Measurements from ENCODE around the gene MIDN.
"Not testable (repeated sequence)": the region's sequence is repeated elsewhere in the genome, so short reads cannot be mapped to it uniquely, and the experiment has no call there.

MIDN gene

DNA sequence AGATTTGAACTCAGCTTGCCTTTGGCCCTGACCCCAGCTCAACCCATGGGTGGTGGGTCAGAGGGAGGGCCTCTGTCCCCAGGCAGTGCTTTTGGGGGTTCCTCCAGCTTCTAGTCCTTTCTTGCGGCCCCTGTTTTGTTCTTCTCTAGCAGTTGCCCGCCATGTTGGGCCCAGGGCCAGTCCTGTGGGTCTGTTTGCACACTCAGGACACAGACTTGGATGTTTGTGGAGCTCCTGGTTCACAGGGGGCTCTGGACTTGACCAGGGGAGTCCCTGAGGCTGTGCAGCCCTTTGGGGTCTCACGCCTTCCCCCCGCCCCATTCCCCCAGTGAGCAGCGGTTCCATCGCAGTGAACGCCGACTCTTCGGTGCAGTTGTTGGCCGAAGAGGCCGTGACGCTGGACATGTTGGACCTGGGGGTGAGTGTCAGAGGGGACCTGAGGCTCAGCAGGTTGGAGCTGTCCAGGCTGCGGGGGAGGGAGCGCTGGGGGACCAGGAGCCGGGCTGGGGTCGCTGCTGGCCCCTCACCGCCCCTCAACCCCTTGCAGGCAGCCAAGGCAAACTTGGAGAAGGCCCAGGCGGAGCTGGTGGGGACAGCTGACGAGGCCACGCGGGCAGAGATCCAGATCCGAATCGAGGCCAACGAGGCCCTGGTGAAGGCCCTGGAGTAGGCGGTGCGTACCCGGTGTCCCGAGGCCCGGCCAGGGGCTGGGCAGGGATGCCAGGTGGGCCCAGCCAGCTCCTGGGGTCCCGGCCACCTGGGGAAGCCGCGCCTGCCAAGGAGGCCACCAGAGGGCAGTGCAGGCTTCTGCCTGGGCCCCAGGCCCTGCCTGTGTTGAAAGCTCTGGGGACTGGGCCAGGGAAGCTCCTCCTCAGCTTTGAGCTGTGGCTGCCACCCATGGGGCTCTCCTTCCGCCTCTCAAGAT is 4.4 kb upstream of the MIDN start:
- no peaks in the 10 kb centered on the region for H3K4me1 ChIP-seq (ENCODE audit: control insufficient read depth, low read depth, low read length)

DNA sequence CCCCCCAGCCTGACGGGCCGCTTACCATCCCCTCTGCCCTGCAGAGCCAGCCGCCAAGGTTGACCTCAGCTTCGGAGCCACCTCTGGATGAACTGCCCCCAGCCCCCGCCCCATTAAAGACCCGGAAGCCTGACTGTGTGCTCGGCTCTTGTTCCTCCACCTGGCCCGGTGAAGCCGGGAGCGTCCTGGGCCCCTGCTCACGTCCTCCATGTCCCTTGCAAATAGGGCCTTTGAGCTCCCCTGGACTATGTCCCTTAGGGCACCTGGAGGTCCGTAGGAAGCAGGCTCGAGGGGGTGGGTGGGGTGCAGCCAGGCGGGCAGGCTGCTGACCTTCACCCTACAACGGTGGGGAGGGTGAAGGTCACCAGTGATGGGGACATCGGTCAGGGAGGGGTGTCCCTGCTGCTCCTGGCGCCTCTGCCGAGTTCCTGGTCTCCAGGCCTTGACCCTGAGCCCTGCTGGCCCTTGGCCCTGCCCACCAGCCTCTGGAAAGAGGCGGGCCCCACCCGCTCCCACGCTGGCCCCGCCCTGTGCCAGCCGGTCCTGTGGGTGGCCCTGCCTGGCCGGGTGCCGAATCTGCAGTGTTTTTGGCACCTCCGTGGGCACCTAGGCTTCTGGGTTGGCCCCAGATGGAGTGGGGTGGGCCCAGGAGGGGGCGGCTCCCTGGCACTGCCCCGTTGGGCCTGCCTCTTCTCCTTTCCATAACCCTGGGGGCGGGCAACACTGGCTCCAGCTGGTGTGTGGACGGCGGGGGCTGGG is 3.5 kb upstream of the MIDN start:
- no peaks in the 10 kb centered on the region for H3K4me1 ChIP-seq (ENCODE audit: control insufficient read depth, low read depth, low read length)
- no peak overlapping the region for H3K27ac ChIP-seq (ENCODE audit: low read depth, low read length)
- no CpG with 5 or more reads among the region's 31 CpGs for WGBS (ENCODE audit: extremely low coverage, insufficient coverage, low lambda C conversion rate)
- no peak overlapping the region for H2AK5ac ChIP-seq (ENCODE audit: low read length)
- peaks cover 5% of the 10 kb centered on the region for H3K79me1 ChIP-seq (ENCODE audit: low read length)
- no peak overlapping the region for H3K4me3 ChIP-seq (ENCODE audit: low read length)
- H3K27me3 ChIP-seq (ENCODE audit: insufficient read depth, low read length, poor library complexity) = no peaks in the 10 kb centered on the region
- H3K18ac ChIP-seq (ENCODE audit: low read length) = no peak overlapping the region
- peak overlapping the region; percentile 79 for H3K56ac ChIP-seq (ENCODE audit: low read length)
- H3K4ac ChIP-seq (ENCODE audit: low read depth, low read length) = peak overlapping the region; percentile 38
- no peak overlapping the region for H4K5ac ChIP-seq (ENCODE audit: low read length)
- no peak overlapping the region for H2BK5ac ChIP-seq (ENCODE audit: low read length)
- H2BK120ac ChIP-seq (ENCODE audit: low read depth, low read length) = no peak overlapping the region
- H3K4me2 ChIP-seq (ENCODE audit: low read length) = no peak overlapping the region
- H3K79me2 ChIP-seq (ENCODE audit: control insufficient read depth, insufficient read depth, low read length) = peaks cover 6% of the 10 kb centered on the region
- H2BK15ac ChIP-seq (replicated peaks; ENCODE audit: low read depth) = no peak overlapping the region
- H4K8ac ChIP-seq (ENCODE audit: low read depth, low read length) = no peak overlapping the region
- H3K9ac ChIP-seq (ENCODE audit: low read length) = peak overlapping the region; percentile 50
- DNase-seq = no peak
- no peak overlapping the region for H3K23ac ChIP-seq (ENCODE audit: low read length)
- no peaks in the 10 kb centered on the region for H3K36me3 ChIP-seq (ENCODE audit: control insufficient read depth, insufficient read depth, low read length)

More for the DNA sequence above, 4.4 kb upstream of the MIDN start:
- no peak overlapping the region for H3K4me2 ChIP-seq (ENCODE audit: low read length)
- H3K79me2 ChIP-seq (ENCODE audit: control insufficient read depth, insufficient read depth, low read length) = peaks cover 5% of the 10 kb centered on the region
- no peak overlapping the region for H2BK15ac ChIP-seq (replicated peaks; ENCODE audit: low read depth)
- H4K8ac ChIP-seq (ENCODE audit: low read depth, low read length) = no peak overlapping the region
- DNase-seq = peak; percentile 82
- H3K18ac ChIP-seq (ENCODE audit: low read length) = no peak overlapping the region
- H3K27me3 ChIP-seq (ENCODE audit: insufficient read depth, low read length, poor library complexity) = no peaks in the 10 kb centered on the region
- WGBS (ENCODE audit: extremely low coverage, insufficient coverage, low lambda C conversion rate) = no CpG with 5 or more reads among the region's 33 CpGs
- no peak overlapping the region for H3K4me3 ChIP-seq (ENCODE audit: low read length)
- H3K56ac ChIP-seq (ENCODE audit: low read length) = peak overlapping the region; percentile 79
- H2BK120ac ChIP-seq (ENCODE audit: low read depth, low read length) = no peak overlapping the region
- H3K36me3 ChIP-seq (ENCODE audit: control insufficient read depth, insufficient read depth, low read length) = no peaks in the 10 kb centered on the region
- H3K79me1 ChIP-seq (ENCODE audit: low read length) = peaks cover 5% of the 10 kb centered on the region
- H3K27ac ChIP-seq (ENCODE audit: low read depth, low read length) = no peak overlapping the region
- no peak overlapping the region for H4K5ac ChIP-seq (ENCODE audit: low read length)
- no peak overlapping the region for H2BK5ac ChIP-seq (ENCODE audit: low read length)
- H2AK5ac ChIP-seq (ENCODE audit: low read length) = no peak overlapping the region
- H3K4ac ChIP-seq (ENCODE audit: low read depth, low read length) = no peak overlapping the region
- no peak overlapping the region for H3K23ac ChIP-seq (ENCODE audit: low read length)
- H3K9ac ChIP-seq (ENCODE audit: low read length) = peak overlapping the region; percentile 50

DNA sequence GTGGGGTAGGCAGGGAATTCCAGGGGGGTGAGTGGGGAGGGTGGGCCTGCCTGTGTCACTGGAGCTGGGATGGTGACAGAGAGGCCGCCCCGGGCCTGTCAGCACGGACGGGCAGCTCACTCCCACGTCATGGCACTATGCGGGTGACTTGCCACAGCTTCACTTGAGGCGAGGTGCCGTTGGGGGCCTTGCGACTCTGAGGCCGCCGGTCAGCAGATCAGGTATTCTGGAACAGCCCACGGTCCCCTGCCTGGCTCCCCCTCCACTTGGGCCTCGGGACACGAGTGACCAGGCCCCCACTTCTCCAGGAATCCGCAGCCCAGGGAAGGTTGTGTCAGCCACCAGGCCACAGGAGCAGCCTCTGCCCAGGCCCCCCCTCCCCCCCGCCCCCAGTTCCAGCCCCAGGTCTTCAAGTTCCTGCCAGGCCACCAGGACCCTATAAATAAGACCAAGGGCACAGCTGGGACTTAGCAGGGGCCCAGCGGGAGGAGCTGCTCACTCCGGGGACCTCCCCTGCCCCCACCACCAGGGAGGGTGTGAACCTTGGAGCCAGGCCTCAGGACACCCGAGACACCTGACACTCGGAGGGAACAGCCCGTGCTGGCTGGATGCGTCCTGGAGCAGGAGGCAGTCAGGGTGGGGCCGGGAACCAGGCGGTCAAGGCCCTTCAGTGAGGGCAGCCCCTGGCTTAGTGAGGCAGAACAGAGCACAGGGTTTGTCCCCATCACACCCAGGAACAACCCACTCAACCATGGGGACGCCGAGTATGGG is 2.7 kb upstream of the MIDN start:
- Histone ChIP-seq H4K5ac (ENCODE audit: low read length) (no peak overlapping the region), H4K8ac (ENCODE audit: low read depth, low read length) (no peak overlapping the region), H3K79me1 (ENCODE audit: low read length) (peaks cover 5% of the 10 kb centered on the region), H3K4me1 (ENCODE audit: control insufficient read depth, low read depth, low read length) (no peaks in the 10 kb centered on the region), H3K27ac (ENCODE audit: low read depth, low read length) (no peak overlapping the region), H2BK120ac (ENCODE audit: low read depth, low read length) (no peak overlapping the region), H3K36me3 (ENCODE audit: control insufficient read depth, insufficient read depth, low read length) (no peaks in the 10 kb centered on the region), H3K27me3 (ENCODE audit: insufficient read depth, low read length, poor library complexity) (no peaks in the 10 kb centered on the region), H3K9ac (ENCODE audit: low read length) (no peak overlapping the region), H3K18ac (ENCODE audit: low read length) (no peak overlapping the region), H3K4ac (ENCODE audit: low read depth, low read length) (no peak overlapping the region), H2BK5ac (ENCODE audit: low read length) (no peak overlapping the region), H3K56ac (ENCODE audit: low read length) (peak overlapping the region; percentile 25), H3K4me2 (ENCODE audit: low read length) (no peak overlapping the region), H2BK15ac (replicated peaks; ENCODE audit: low read depth) (no peak overlapping the region), H2AK5ac (ENCODE audit: low read length) (no peak overlapping the region), H3K79me2 (ENCODE audit: control insufficient read depth, insufficient read depth, low read length) (peaks cover 12% of the 10 kb centered on the region), H3K23ac (ENCODE audit: low read length) (no peak overlapping the region), H3K4me3 (ENCODE audit: low read length) (no peak overlapping the region)
- no peak for DNase-seq
- no CpG with 5 or more reads among the region's 26 CpGs for WGBS (ENCODE audit: extremely low coverage, insufficient coverage, low lambda C conversion rate)

DNA sequence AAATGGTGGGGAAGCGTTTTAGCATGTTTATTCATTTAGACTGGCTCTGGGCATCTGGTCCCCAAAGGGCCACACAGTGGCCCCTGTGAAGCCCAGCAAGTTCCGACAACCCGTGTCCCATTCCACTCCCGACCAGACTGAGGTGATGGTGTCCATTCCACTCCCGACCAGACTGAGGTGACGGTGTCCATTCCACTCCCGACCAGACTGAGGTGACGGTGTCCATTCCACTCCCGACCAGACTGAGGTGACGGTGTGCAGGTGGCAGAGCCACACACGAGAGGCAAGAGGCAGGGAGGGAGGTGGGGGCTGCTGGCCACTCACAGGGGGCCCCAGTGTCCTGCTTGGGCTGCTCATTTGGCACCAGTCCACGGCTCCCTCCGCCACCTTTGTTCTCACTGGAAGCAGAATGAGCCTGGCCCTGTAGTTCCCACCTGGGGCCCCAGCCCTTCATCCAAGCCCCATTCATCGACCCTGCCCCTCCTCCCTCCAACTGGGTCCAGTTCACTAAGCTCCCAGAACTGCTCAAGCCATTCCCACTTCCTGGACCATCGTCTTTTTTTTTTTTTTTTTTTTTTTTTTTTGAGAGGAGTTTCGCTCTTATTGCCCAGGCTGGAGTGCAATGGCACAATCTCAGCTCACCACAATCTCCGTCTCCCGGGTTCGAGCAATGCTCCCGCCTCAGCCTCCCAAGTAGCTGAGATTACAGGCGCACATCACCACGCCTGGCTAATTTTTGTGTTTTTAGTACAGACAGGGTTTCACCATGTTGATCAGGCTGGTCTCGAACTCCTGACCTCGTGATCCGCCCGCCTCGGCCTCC is 1.9 kb upstream of the MIDN start:
- not testable (repeated sequence) for H4K5ac ChIP-seq (ENCODE audit: low read length); H3K36me3 ChIP-seq (ENCODE audit: control insufficient read depth, insufficient read depth, low read length); H3K4me1 ChIP-seq (ENCODE audit: control insufficient read depth, low read depth, low read length); H3K18ac ChIP-seq (ENCODE audit: low read length); H3K4me2 ChIP-seq (ENCODE audit: low read length); H3K27me3 ChIP-seq (ENCODE audit: insufficient read depth, low read length, poor library complexity); H3K27ac ChIP-seq (ENCODE audit: low read depth, low read length); H2BK15ac ChIP-seq (replicated peaks; ENCODE audit: low read depth); H2BK120ac ChIP-seq (ENCODE audit: low read depth, low read length); DNase-seq; H3K4ac ChIP-seq (ENCODE audit: low read depth, low read length); H3K4me3 ChIP-seq (ENCODE audit: low read length); H2AK5ac ChIP-seq (ENCODE audit: low read length); H3K9ac ChIP-seq (ENCODE audit: low read length); H2BK5ac ChIP-seq (ENCODE audit: low read length); H3K79me1 ChIP-seq (ENCODE audit: low read length); H3K23ac ChIP-seq (ENCODE audit: low read length); H4K8ac ChIP-seq (ENCODE audit: low read depth, low read length)
- WGBS (ENCODE audit: extremely low coverage, insufficient coverage, low lambda C conversion rate) = no CpG with 5 or more reads among the region's 27 CpGs
- H3K56ac ChIP-seq (ENCODE audit: low read length) = peak overlapping the region; percentile 25
- peaks cover 20% of the 10 kb centered on the region for H3K79me2 ChIP-seq (ENCODE audit: control insufficient read depth, insufficient read depth, low read length)

DNA sequence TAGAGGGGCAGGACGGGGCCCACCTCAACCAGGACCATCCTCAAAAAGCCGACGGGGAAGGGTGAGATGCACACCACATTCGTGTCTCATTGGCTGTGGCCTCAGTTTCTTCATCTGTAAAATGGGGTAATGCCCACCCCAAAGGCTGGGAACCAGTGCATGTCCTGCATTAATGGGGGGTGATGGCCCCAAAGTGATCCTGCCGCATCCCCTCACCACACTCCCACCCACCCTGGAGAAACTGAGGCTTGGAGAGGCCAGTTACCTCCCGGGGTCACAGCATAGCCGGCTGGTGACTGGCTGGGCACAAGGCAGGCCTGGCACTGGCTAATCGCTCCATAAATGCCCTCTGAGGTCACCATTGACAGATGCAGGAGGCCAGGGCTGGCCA is 640 bp upstream of the MIDN start:
- H3K23ac ChIP-seq (ENCODE audit: low read length) = no peak overlapping the region
- H3K18ac ChIP-seq (ENCODE audit: low read length) = peak overlapping the region; percentile 62
- no peak overlapping the region for H3K4me3 ChIP-seq (ENCODE audit: low read length)
- peaks cover 5% of the 10 kb centered on the region for H3K36me3 ChIP-seq (ENCODE audit: control insufficient read depth, insufficient read depth, low read length)
- no peak for DNase-seq
- no peak overlapping the region for H3K27ac ChIP-seq (ENCODE audit: low read depth, low read length)
- no peak overlapping the region for H2BK120ac ChIP-seq (ENCODE audit: low read depth, low read length)
- H3K56ac ChIP-seq (ENCODE audit: low read length) = peak overlapping the region; percentile 89
- no peak overlapping the region for H2BK15ac ChIP-seq (replicated peaks; ENCODE audit: low read depth)
- no peak overlapping the region for H2BK5ac ChIP-seq (ENCODE audit: low read length)
- H3K79me1 ChIP-seq (ENCODE audit: low read length) = no peaks in the 10 kb centered on the region
- peak overlapping the region; percentile 84 for H3K4me2 ChIP-seq (ENCODE audit: low read length)
- H3K4me1 ChIP-seq (ENCODE audit: control insufficient read depth, low read depth, low read length) = no peaks in the 10 kb centered on the region
- WGBS (ENCODE audit: extremely low coverage, insufficient coverage, low lambda C conversion rate) = no CpG with 5 or more reads among the region's 8 CpGs
- no peak overlapping the region for H2AK5ac ChIP-seq (ENCODE audit: low read length)
- H4K5ac ChIP-seq (ENCODE audit: low read length) = no peak overlapping the region
- H3K79me2 ChIP-seq (ENCODE audit: control insufficient read depth, insufficient read depth, low read length) = peaks cover 28% of the 10 kb centered on the region
- peak overlapping the region; percentile 81 for H3K9ac ChIP-seq (ENCODE audit: low read length)
- no peak overlapping the region for H3K4ac ChIP-seq (ENCODE audit: low read depth, low read length)
- H4K8ac ChIP-seq (ENCODE audit: low read depth, low read length) = no peak overlapping the region
- H3K27me3 ChIP-seq (ENCODE audit: insufficient read depth, low read length, poor library complexity) = no peaks in the 10 kb centered on the region

Measured in mesendoderm (in vitro differentiated cells).